RWPE2 (cell line): ENCODE data around the gene NANS.

ENCODE experiments used
- ATAC-seq: fragments of 200-7000 bp; cut with Tn5 transposase; 3 replicates; pipeline ENCODE4 v1.9.1; 2021; ENCODE audit warnings: low read depth
- DNase-seq: peaks from one replicate; pipeline ENCODE4 v3.0.0-alpha.2; 2020; ENCODE audit warnings: low spot score
- H3K27ac ChIP-seq: fragments of 450-650 bp; 2 replicates; pipeline ENCODE4 v1.5.1; 2017; ENCODE audit warnings: mild to moderate bottlenecking; ENCODE audit not compliant: poor library complexity, severe bottlenecking
- H3K27me3 ChIP-seq: fragments of 250-450 bp; sonication (Bioruptor Pico); 2 replicates; pipeline ENCODE4 v1.5.1; 2021; ENCODE audit warnings: mild to moderate bottlenecking, moderate library complexity; ENCODE audit not compliant: insufficient read depth, poor library complexity, severe bottlenecking
- H3K36me3 ChIP-seq: fragments of 250-450 bp; sonication (Bioruptor Pico); 2 replicates; pipeline ENCODE4 v1.5.1; 2020; ENCODE audit warnings: low read depth, mild to moderate bottlenecking, moderate library complexity
- H3K4me1 ChIP-seq: fragments of 250-450 bp; sonication (Bioruptor Pico); 2 replicates; pipeline ENCODE4 v1.5.1; 2021; ENCODE audit warnings: mild to moderate bottlenecking, moderate library complexity; ENCODE audit not compliant: insufficient read depth, poor library complexity, severe bottlenecking
- H3K4me3 ChIP-seq: fragments of 250-450 bp; sonication (Bioruptor Pico); 2 replicates; pipeline ENCODE4 v1.5.1; 2021; ENCODE audit warnings: mild to moderate bottlenecking, moderate library complexity; ENCODE audit not compliant: severe bottlenecking
- H3K9me3 ChIP-seq: fragments of 250-450 bp; sonication (Bioruptor Pico); 2 replicates; pipeline ENCODE4 v1.5.1; 2021; ENCODE audit warnings: mild to moderate bottlenecking, moderate library complexity; ENCODE audit not compliant: severe bottlenecking
- CTCF ChIP-seq: fragments of 450-650 bp; IDR thresholded peaks from one replicate; pipeline ENCODE4 v1.5.1; 2017; ENCODE audit warnings: mild to moderate bottlenecking, moderate library complexity; ENCODE audit not compliant: poor library complexity, severe bottlenecking

Gene NANS

GRCh38 chr9:98009936-98010335, 46.6 kb upstream of the NANS start:
- H3K4me1 ChIP-seq, result no peaks in the 10 kb centered on the region
- peaks cover 100% of the 10 kb centered on the region for H3K36me3 ChIP-seq
- ATAC-seq, result no peak

GRCh38 chr9:98010445-98010844, 46.1 kb upstream of the NANS start:
- Histone ChIP-seq H3K36me3 (peaks cover 100% of the 10 kb centered on the region), H3K27ac (no peak overlapping the region), H3K4me1 (no peaks in the 10 kb centered on the region), H3K27me3 (no peaks in the 10 kb centered on the region), H3K9me3 (no peaks in the 10 kb centered on the region), H3K4me3 (no peak overlapping the region)
- peak; percentile 85 for ATAC-seq
- DNase-seq, result no peak
- TF ChIP-seq CTCF, result no peak

More at GRCh38 chr9:98009936-98010335, 46.6 kb upstream of the NANS start:
- no peaks in the 10 kb centered on the region for H3K9me3 ChIP-seq
- H3K27me3 ChIP-seq, result no peaks in the 10 kb centered on the region
- H3K4me3 ChIP-seq, result no peak overlapping the region
- no peak for TF ChIP-seq CTCF
- DNase-seq, result no peak
- H3K27ac ChIP-seq, result no peak overlapping the region

- Histone ChIP-seq H3K4me1 (no peaks in the 10 kb centered on the region), H3K27me3 (no peaks in the 10 kb centered on the region), H3K4me3 (no peak overlapping the region), H3K27ac (no peak overlapping the region), H3K36me3 (peaks cover 100% of the 10 kb centered on the region), H3K9me3 (no peaks in the 10 kb centered on the region)
- ATAC-seq, result no peak
- no peak for TF ChIP-seq CTCF
- no peak for DNase-seq
Observed at GRCh38 chr9:98011122-98011521, 45.4 kb upstream of the NANS start.

- peaks cover 77% of the 10 kb centered on the region for H3K36me3 ChIP-seq
- TF ChIP-seq CTCF, result no peak
- H3K27ac ChIP-seq, result no peak overlapping the region
- no peak for DNase-seq
- no peak for ATAC-seq
- H3K27me3 ChIP-seq, result no peaks in the 10 kb centered on the region
- no peaks in the 10 kb centered on the region for H3K9me3 ChIP-seq
- no peak overlapping the region for H3K4me3 ChIP-seq
- no peaks in the 10 kb centered on the region for H3K4me1 ChIP-seq
Observed at GRCh38 chr9:98016137-98016680, 40.3 kb upstream of the NANS start.

- Histone ChIP-seq H3K36me3 (peaks cover 66% of the 10 kb centered on the region), H3K27me3 (no peaks in the 10 kb centered on the region), H3K4me1 (no peaks in the 10 kb centered on the region), H3K9me3 (no peaks in the 10 kb centered on the region), H3K4me3 (no peak overlapping the region), H3K27ac (no peak overlapping the region)
- ATAC-seq (no peak), DNase-seq (no peak)
- TF ChIP-seq CTCF, result no peak
Observed at GRCh38 chr9:98017306-98017705, 39.2 kb upstream of the NANS start.
